ENCODE data around the gene REEP3.

DNA sequence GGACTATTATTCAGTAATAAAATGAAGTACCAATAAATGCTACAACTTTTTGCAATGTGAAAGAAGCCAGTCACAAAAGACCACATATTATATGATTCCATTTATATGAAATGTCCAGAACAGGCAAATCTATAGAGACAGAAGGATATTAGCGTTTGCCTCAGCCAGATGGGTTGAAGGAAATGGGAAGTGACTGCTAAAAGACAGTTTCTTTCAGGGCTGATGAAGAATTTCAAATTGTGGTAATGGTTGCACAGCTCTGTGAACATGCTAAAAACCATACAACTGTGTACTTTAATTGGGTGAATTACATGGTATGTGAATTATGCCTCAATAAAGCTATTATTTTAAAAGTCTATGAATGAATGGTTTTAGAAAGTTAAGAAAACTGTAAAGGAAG is 23.9 kb upstream of the REEP3 start:
- TF ChIP-seq CTCF (conservative IDR thresholded peaks at IDR 0.05 in 1 of 2, IDR thresholded peaks at IDR 0.05 in 1 of 2; ENCODE audit: low read depth in 1 of 2, low read length in 2 of 2) (no peak), EZH2 (IDR thresholded peaks at IDR 0.05; ENCODE audit: low read length, missing control alignments) (no peak)

All from fibroblast of lung (primary cell).